Measurements from ENCODE around the gene CTNNA3. TPM values are rescaled to one million over a fixed set of nuclear protein-coding genes. Genes with fewer than 3 reads are reported as not detected.
"Not testable (repeated sequence)": the region's sequence is repeated elsewhere in the genome, so short reads cannot be mapped to it uniquely, and the experiment has no call there.

The CTNNA3 gene
- total and polyA plus RNA-seq, 7 donors, result 0.85 to 66.2 (median 28.1) TPM

DNA sequence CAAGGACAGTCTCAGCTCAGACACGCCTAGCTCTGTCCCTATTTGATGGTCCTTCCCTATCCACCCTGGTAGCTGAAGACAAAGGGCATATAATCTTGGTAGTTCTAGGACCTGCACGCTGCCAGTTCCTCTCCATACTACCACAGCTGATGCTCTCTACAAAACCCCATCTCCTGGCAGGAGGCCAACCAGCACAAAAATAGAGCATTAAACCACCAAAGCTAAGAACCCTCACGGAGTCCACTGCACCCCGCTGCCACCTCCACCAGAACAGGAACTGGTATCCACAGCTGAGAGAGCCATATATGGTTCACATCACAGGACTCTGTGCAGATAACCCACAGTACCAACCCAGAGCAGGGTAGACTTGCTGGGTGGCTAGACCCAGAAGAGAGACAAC is 470.8 kb downstream of the CTNNA3 start:
- intact Hi-C loops (cut with DNase I), result no loop called here
- 85 to 91% (median 89%) methylated on average over 4 of the region's 4 CpGs for WGBS, 3 donors

DNA sequence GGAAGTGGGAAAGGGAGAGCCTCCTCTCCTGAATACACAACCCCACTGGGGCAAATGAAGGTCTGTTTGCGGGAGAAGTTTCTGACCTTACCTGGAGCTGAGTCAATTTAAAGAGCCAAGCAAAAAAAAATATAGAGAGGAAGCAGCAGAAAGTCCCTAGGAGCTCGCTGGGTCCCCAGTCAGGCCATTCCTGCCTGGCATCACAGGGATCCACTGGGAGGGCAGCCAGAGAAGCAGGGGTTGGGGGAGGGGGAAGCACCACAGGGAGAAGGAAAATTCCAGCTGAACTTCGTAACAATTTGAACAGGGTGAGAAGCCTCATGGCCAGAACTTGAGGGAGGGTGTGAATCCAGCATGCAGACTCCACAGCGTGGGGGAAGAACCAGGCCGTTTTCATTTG is 471.4 kb downstream of the CTNNA3 start:
- Histone ChIP-seq H3K4me3 (no peak overlapping the region), H3K27me3 (ENCODE audit: insufficient read depth in 3 of 3, low read length in 2 of 3) (no peaks in the 10 kb centered on the region), H3K27ac (no peak overlapping the region), H3K36me3 (ENCODE audit: insufficient read depth in 1 of 2, low read depth in 1 of 2) (no peaks in the 10 kb centered on the region), H3K4me1 (peaks cover 10% of the 10 kb centered on the region), H3K9me3 (no peaks in the 10 kb centered on the region)
- DNase-seq (no peak), ATAC-seq (no peak)
- 82 to 85% (median 83%) methylated on average over 5 of the region's 5 CpGs for WGBS, 3 donors
- no peak for TF ChIP-seq CTCF (IDR thresholded peaks at IDR 0.05)
- intact Hi-C loops (cut with DNase I), result no loop called here

More for the DNA sequence above, 470.8 kb downstream of the CTNNA3 start:
- Histone ChIP-seq H3K9me3 (no peaks in the 10 kb centered on the region), H3K27ac (no peak overlapping the region), H3K4me3 (no peak overlapping the region), H3K27me3 (ENCODE audit: insufficient read depth in 3 of 3, low read length in 2 of 3) (no peaks in the 10 kb centered on the region), H3K4me1 (peaks cover 10% of the 10 kb centered on the region), H3K36me3 (ENCODE audit: insufficient read depth in 1 of 2, low read depth in 1 of 2) (no peaks in the 10 kb centered on the region)
- TF ChIP-seq CTCF (IDR thresholded peaks at IDR 0.05), result no peak
- DNase-seq (no peak), ATAC-seq (no peak)

DNA sequence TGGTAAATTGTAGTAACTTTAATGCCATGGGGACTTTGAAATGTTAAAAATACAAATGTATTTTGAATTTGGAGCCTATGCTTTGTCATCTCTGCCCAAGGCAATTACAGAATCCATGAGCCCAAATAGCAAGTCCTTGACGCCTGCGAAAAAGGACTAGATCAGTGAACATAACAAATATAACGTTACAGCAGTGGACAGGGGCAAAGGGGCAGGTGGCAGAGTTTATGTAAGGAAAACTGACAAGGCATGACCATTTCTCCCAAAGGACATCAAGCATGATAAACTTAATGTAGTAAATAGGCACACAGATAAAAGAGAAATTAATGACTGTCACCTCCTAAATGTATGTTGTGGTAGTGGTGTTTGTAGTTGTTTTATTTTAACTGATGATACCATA is 473.1 kb downstream of the CTNNA3 start:
- Histone ChIP-seq H3K27ac (peak overlapping the region; percentile 12), H3K36me3 (ENCODE audit: insufficient read depth in 1 of 2, low read depth in 1 of 2) (no peaks in the 10 kb centered on the region), H3K9me3 (no peaks in the 10 kb centered on the region), H3K4me1 (peaks cover 10% of the 10 kb centered on the region), H3K4me3 (no peak overlapping the region), H3K27me3 (ENCODE audit: insufficient read depth in 3 of 3, low read length in 2 of 3) (no peaks in the 10 kb centered on the region)
- no peak for DNase-seq
- TF ChIP-seq CTCF (IDR thresholded peaks at IDR 0.05), result no peak
- whole genome bisulfite sequencing, 3 donors, result 28 to 54% (median 32%) methylated on average over 3 of the region's 3 CpGs
- ATAC-seq, result no peak
- intact Hi-C loops (cut with DNase I), result no loop called here

- TF ChIP-seq CTCF (IDR thresholded peaks at IDR 0.05), result no peak
- WGBS, 3 donors, result 44 to 72% (median 51%) methylated on average over 4 of the region's 4 CpGs
- peak in 3 of 4 donors; percentile 27 to 75 (median 38) for ATAC-seq
- no peaks in the 10 kb centered on the region for H3K9me3 ChIP-seq
- DNase-seq, result no peak
- H3K4me3 ChIP-seq, result peak overlapping the region; percentile 23
- intact Hi-C loops (cut with DNase I), result no loop called here
- H3K27ac ChIP-seq, result no peak overlapping the region
- no peaks in the 10 kb centered on the region for H3K27me3 ChIP-seq (ENCODE audit: insufficient read depth in 3 of 3, low read length in 2 of 3)
- H3K4me1 ChIP-seq, result peaks cover 10% of the 10 kb centered on the region
- H3K36me3 ChIP-seq (ENCODE audit: insufficient read depth in 1 of 2, low read depth in 1 of 2), result no peaks in the 10 kb centered on the region
These were observed 474.0 kb downstream of the CTNNA3 start for GRCh38 chr10:67221939-67222494.

DNA sequence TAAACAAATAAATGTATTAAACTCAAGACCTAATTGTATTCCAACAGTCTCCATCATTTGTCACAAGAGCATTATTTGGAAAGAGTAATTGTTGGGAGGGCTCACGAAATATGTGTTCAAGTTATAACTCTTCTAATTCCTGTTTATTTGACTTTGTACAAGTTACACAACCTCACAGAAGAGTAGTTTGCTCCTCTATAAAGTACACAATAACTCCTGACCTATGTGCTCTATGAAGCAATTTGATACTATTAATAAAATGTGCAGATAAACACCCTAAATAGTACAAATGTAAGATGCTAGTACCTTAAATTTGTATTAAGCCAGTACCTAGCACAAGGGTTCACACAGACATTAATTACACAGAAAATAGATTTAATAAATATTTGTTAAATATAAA is 484.3 kb downstream of the CTNNA3 start:
- intact Hi-C loops (cut with DNase I), result no loop called here
- no peaks in the 10 kb centered on the region for H3K9me3 ChIP-seq
- 88 to 92% (median 91%) methylated on average over 1 of the region's 1 CpG for WGBS, 3 donors
- H3K27ac ChIP-seq, result no peak overlapping the region
- no peaks in the 10 kb centered on the region for H3K36me3 ChIP-seq (ENCODE audit: insufficient read depth in 1 of 2, low read depth in 1 of 2)
- TF ChIP-seq CTCF (IDR thresholded peaks at IDR 0.05), result no peak
- ATAC-seq (no peak), DNase-seq (no peak)
- no peaks in the 10 kb centered on the region for H3K4me1 ChIP-seq
- H3K4me3 ChIP-seq, result no peak overlapping the region
- no peaks in the 10 kb centered on the region for H3K27me3 ChIP-seq (ENCODE audit: insufficient read depth in 3 of 3, low read length in 2 of 3)

- H3K27ac ChIP-seq; H3K36me3 ChIP-seq (ENCODE audit: insufficient read depth in 1 of 2, low read depth in 1 of 2); ATAC-seq; H3K4me3 ChIP-seq; H3K27me3 ChIP-seq (ENCODE audit: insufficient read depth in 3 of 3, low read length in 2 of 3); H3K9me3 ChIP-seq; DNase-seq; H3K4me1 ChIP-seq; intact Hi-C loops (cut with DNase I): not testable (repeated sequence)
- WGBS, 3 donors, result 79 to 88% (median 83%) methylated on average over 6 of the region's 6 CpGs
These were observed 488.1 kb downstream of the CTNNA3 start for GRCh38 chr10:67207923-67208322.

All from psoas muscle (tissue), 8 donors.